OCI-LY3 (cell line): Measurements from ENCODE around the gene MINDY4B.
A peak's percentile ranks its signal among the peaks of the same experiment; 100 is the strongest.

Source experiments
- H2AFZ ChIP-seq: fragments of 200-600, 300-600 bp; shearing (Covaris generic); 2 replicates; pipeline ENCODE4 v1.6.0; 2014; ENCODE audit warnings: antibody characterized with exemption, low read depth, low read length
- H3K27ac ChIP-seq: fragments of 200-600, 300-600 bp; sonication (generic); 2 replicates; pipeline ENCODE4 v1.5.1; 2014; ENCODE audit warnings: mild to moderate bottlenecking, low read length, moderate library complexity, mixed read lengths
- H3K27me3 ChIP-seq: fragments of 200-600, 300-600 bp; sonication (generic); 2 replicates; pipeline ENCODE4 v1.6.1; 2014; ENCODE audit warnings: low read depth, low read length, mixed read lengths
- H3K36me3 ChIP-seq: fragments of 200-600, 300-600 bp; sonication (generic); replicated peaks from 2 replicates; pipeline ENCODE3; 2014; ENCODE audit warnings: low read depth, low read length, mixed read lengths
- H3K4me1 ChIP-seq: fragments of 300-600, 200-600 bp; sonication (generic); 2 replicates; pipeline ENCODE4 v1.6.1; 2014; ENCODE audit warnings: low read length, mixed read lengths
- H3K4me2 ChIP-seq: fragments of 200-600, 300-600 bp; sonication (generic); 2 replicates; pipeline ENCODE4 v1.6.1; 2014; ENCODE audit warnings: low read length, mixed read lengths
- H3K4me3 ChIP-seq: fragments of 300-600, 200-600 bp; sonication (generic); 2 replicates; pipeline ENCODE4 v1.5.1; 2014; ENCODE audit warnings: antibody characterized with exemption, mild to moderate bottlenecking, low read length, moderate library complexity
- H3K79me2 ChIP-seq: fragments of 300-600, 200-600 bp; shearing (Covaris generic); 2 replicates; pipeline ENCODE4 v1.6.1; 2014; ENCODE audit warnings: mild to moderate bottlenecking, low read length, mixed read lengths
- H3K9ac ChIP-seq: fragments of 300-600, 200-600 bp; shearing (Covaris generic); 2 replicates; pipeline ENCODE4 v1.6.0; 2014; ENCODE audit warnings: mild to moderate bottlenecking, low read length, moderate library complexity
- H3K9me3 ChIP-seq: fragments of 200-600, 300-600 bp; shearing (Covaris generic); 2 replicates; pipeline ENCODE4 v1.6.1; 2014; ENCODE audit warnings: low read length, mixed read lengths; ENCODE audit not compliant: insufficient read depth
- H4K20me1 ChIP-seq: fragments of 200-600, 300-600 bp; sonication (generic); 2 replicates; pipeline ENCODE4 v1.6.1; 2016; ENCODE audit warnings: low read length, mixed read lengths; ENCODE audit not compliant: insufficient read depth
- CTCF ChIP-seq: fragments of 200-600, 300-600 bp; sonication (generic); IDR thresholded peaks from 2 replicates; pipeline ENCODE4 v1.5.1; 2014; ENCODE audit warnings: antibody characterized with exemption, low read length, low read depth
- EZH2phosphoT487 ChIP-seq: fragments of 200-600 bp; shearing (Covaris generic); IDR thresholded peaks from 2 replicates; pipeline ENCODE4 v1.6.1; 2018; ENCODE audit warnings: antibody characterized with exemption, mixed run types, low read depth

Gene MINDY4B

GRCh38 chr3:150912501-150912900, 7.3 kb upstream of the MINDY4B start:
- Histone ChIP-seq H3K4me1 (peaks cover 28% of the 10 kb centered on the region), H3K4me2 (peak overlapping the region; percentile 58), H3K36me3 (no peaks in the 10 kb centered on the region), H3K27ac (no peak overlapping the region), H4K20me1 (no peaks in the 10 kb centered on the region), H3K27me3 (peaks cover 53% of the 10 kb centered on the region), H3K9me3 (no peaks in the 10 kb centered on the region), H3K79me2 (no peaks in the 10 kb centered on the region), H3K4me3 (peak overlapping the region; percentile 20; the same call in 1 of the 2 replicates), H2AFZ (no peak overlapping the region), H3K9ac (no peak overlapping the region)
- TF ChIP-seq CTCF (no peak), EZH2phosphoT487 (peak; percentile 44; the same call in 1 of the 2 replicates)

GRCh38 chr3:150911771-150912170, 6.5 kb upstream of the MINDY4B start:
- Histone ChIP-seq H3K4me2 (peak overlapping the region; percentile 58), H2AFZ (no peak overlapping the region), H4K20me1 (no peaks in the 10 kb centered on the region), H3K4me3 (no peak overlapping the region), H3K79me2 (no peaks in the 10 kb centered on the region), H3K9ac (no peak overlapping the region), H3K4me1 (peaks cover 26% of the 10 kb centered on the region), H3K27me3 (peaks cover 50% of the 10 kb centered on the region), H3K27ac (no peak overlapping the region), H3K36me3 (no peaks in the 10 kb centered on the region), H3K9me3 (no peaks in the 10 kb centered on the region)
- no peak for TF ChIP-seq EZH2phosphoT487
- TF ChIP-seq CTCF, result no peak

- no peak overlapping the region for H3K9ac ChIP-seq
- H4K20me1 ChIP-seq, result no peaks in the 10 kb centered on the region
- no peak overlapping the region for H3K4me2 ChIP-seq
- H3K4me3 ChIP-seq, result no peak overlapping the region
- TF ChIP-seq CTCF (no peak), EZH2phosphoT487 (no peak)
- peaks cover 74% of the 10 kb centered on the region for H3K27me3 ChIP-seq
- no peak overlapping the region for H2AFZ ChIP-seq
- H3K79me2 ChIP-seq, result no peaks in the 10 kb centered on the region
- peaks cover 12% of the 10 kb centered on the region for H3K4me1 ChIP-seq
- no peaks in the 10 kb centered on the region for H3K9me3 ChIP-seq
- H3K36me3 ChIP-seq, result no peaks in the 10 kb centered on the region
- no peak overlapping the region for H3K27ac ChIP-seq
These were observed 1.2 kb upstream of the MINDY4B start for GRCh38 chr3:150906461-150906860.

- Histone ChIP-seq H3K27me3 (peaks cover 72% of the 10 kb centered on the region), H3K27ac (no peak overlapping the region), H3K36me3 (no peaks in the 10 kb centered on the region), H3K4me2 (no peak overlapping the region), H3K79me2 (no peaks in the 10 kb centered on the region), H3K4me3 (no peak overlapping the region), H3K9me3 (no peaks in the 10 kb centered on the region), H3K4me1 (peaks cover 6% of the 10 kb centered on the region), H2AFZ (no peak overlapping the region), H4K20me1 (no peaks in the 10 kb centered on the region), H3K9ac (no peak overlapping the region)
- TF ChIP-seq EZH2phosphoT487 (no peak), CTCF (no peak)
These were observed 507 bp upstream of the MINDY4B start for GRCh38 chr3:150905746-150906145.
